Measurements from ENCODE around the gene ASPN. TPM values are rescaled to one million over a fixed set of nuclear protein-coding genes. Genes with fewer than 3 reads are reported as not detected.

The ASPN gene
- total RNA-seq: not detected

DNA sequence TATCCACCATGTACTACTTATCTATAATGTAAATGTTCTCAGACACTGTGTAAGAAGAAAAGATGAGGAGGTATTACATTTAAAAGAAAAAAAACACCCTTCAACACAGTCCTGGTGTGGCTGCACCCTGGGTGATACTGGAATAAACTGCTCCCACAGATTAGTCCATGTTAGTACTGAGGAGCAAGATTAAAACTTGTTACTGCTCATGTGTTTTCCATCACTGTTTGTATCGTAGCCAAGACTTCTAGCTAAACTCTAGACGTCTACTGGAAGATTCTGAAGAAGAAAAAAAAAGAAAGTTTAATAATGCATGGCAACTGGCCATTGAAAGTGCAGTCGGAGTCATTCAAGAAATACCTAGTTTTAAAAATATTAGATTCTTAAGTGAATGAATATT is at the start of gene ASPN:
ASPN (minus strand) TSS at position 178 of the 400 bp plus-strand sequence.
- DNase-seq (ENCODE audit: low spot score): no peak

GRCh38 chr9:92530893-92531292 is 48.6 kb upstream of the ASPN start:
- Mint-ChIP-seq H3K27ac (no peak overlapping the region), H3K27me3 (no peaks in the 10 kb centered on the region), H3K36me3 (peaks cover 5% of the 10 kb centered on the region), H3K4me3 (no peak overlapping the region), H3K9me3 (no peaks in the 10 kb centered on the region), H3K4me1 (ENCODE audit: low read depth in 2 of 2) (peaks cover 0 to 4% of the 10 kb centered on the region in 2 donors)
- DNase-seq (ENCODE audit: low spot score) (no peak), ATAC-seq (no peak)

More for the DNA sequence above, at the start of gene ASPN:
- Mint-ChIP-seq H3K27ac (peak within 1 kb of the TSS in 1 of 2 donors; percentile 43), H3K4me3 (peak within 1 kb of the TSS; percentile 13), H3K4me1 (ENCODE audit: low read depth in 2 of 2) (peaks cover 4 to 7% of the 10 kb centered on the region in 2 donors), H3K9me3 (no peaks in the 10 kb centered on the region), H3K36me3 (no peaks in the 10 kb centered on the region), H3K27me3 (no peaks in the 10 kb centered on the region)
- no peak for ATAC-seq

DNA sequence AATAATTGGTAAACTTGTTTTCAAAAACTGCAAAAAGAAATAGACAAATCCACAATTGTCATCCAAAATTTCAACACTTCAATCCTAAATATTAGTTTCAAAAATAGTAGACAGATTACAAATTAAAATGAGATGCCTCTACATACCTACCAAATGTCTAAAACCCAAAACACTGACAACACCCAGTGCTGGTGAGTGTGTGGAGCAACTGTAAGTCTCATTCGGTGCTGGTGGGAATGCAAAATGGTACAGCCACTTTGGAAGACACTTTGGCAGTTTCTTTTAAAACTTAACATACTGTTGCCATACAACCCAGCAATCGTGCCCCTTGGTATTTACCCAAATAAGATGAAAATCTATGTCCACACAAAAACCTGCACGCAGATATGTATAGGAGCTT is 46.8 kb upstream of the ASPN start:
- Mint-ChIP-seq H3K36me3 (peaks cover 5% of the 10 kb centered on the region), H3K9me3 (no peaks in the 10 kb centered on the region), H3K27me3 (no peaks in the 10 kb centered on the region), H3K4me1 (ENCODE audit: low read depth in 2 of 2) (peaks cover 0 to 3% of the 10 kb centered on the region in 2 donors), H3K4me3 (no peak overlapping the region), H3K27ac (no peak overlapping the region)
- ATAC-seq (no peak), DNase-seq (ENCODE audit: low spot score) (no peak)

DNA sequence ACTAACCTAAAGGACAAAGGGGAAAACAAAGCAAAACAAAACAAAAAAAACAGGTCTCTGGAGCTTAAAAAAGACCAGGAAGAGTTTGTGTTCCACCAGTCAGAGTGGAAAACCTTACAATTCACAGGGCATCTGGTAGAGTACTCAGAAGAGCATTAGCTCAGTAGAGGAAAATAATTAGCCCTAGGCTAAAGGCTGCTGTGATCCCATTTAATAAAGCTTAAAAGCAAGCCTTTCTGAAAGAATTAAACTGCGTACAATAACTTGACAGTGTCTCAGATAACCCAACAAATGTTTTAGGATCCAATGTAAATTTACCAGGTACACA is 46.2 kb upstream of the ASPN start:
- Mint-ChIP-seq H3K4me3 (no peak overlapping the region), H3K9me3 (no peaks in the 10 kb centered on the region), H3K27me3 (no peaks in the 10 kb centered on the region), H3K4me1 (ENCODE audit: low read depth in 2 of 2) (no peaks in the 10 kb centered on the region), H3K27ac (no peak overlapping the region), H3K36me3 (peaks cover 4% of the 10 kb centered on the region)
- ATAC-seq (no peak), DNase-seq (ENCODE audit: low spot score) (no peak)

DNA sequence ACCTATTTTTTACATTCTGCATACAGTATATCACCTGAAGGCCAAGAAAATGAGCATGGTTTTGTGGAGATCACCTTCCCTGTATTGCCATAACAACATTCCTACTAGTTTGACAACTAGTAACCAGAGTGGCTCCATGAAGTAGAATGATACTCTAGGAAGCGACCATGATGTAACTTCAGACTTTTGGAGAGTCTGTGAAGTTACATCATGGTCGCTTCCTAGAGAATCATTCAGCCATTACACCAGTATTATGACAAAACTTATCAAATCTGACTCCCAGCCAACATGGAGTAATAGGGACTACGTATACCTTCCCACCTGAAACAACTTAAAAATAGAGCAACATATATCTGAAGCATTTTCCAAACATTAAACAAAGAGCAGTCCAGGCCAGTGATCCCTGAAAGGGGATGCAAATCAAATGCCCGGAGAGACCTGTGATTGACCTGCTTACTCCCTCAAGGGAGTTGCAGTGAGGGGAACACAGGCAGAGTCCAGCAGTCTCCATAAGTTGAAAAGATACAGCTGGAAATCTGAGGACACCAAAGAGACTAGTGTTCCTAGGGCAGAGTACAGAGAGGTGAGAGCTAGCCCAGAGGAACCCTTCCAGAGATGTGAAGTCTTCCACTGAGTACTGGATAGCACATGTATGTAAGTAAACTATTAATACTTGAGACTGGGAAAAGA is 45.7 kb upstream of the ASPN start:
- Mint-ChIP-seq H3K9me3 (no peaks in the 10 kb centered on the region), H3K4me3 (no peak overlapping the region), H3K36me3 (no peaks in the 10 kb centered on the region), H3K27ac (no peak overlapping the region), H3K4me1 (ENCODE audit: low read depth in 2 of 2) (no peaks in the 10 kb centered on the region), H3K27me3 (no peaks in the 10 kb centered on the region)
- ATAC-seq (peak in 1 of 2 donors; percentile 48), DNase-seq (ENCODE audit: low spot score) (no peak)

DNA sequence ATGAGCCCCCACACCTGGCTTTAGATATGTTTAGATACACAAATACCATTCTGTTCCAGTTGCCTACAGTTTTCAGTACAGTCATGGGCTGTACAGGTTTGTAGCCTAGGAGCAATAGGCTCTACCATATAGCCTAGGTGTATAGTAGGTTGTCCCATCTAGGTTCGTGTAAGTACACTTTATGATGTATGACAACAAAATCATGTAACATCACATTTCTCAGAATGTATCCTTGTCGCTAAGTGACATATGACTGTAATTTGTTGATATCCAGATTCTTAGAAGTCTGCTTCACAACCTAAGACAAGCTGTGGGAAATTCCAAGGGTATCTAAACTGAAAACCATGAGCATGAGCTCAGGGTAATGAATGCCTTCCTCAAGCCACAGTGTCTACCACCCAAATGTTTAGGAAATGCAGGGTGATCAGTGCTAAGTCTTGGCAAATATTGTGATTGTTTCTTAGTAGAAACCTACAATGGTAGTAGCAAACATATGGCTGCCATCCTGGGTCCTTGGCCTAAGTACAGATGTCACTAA is 45.1 kb upstream of the ASPN start:
- Mint-ChIP-seq H3K27ac (no peak overlapping the region), H3K27me3 (no peaks in the 10 kb centered on the region), H3K4me3 (no peak overlapping the region), H3K36me3 (no peaks in the 10 kb centered on the region), H3K4me1 (ENCODE audit: low read depth in 2 of 2) (no peaks in the 10 kb centered on the region), H3K9me3 (no peaks in the 10 kb centered on the region)
- DNase-seq (ENCODE audit: low spot score): no peak
- peak in 1 of 2 donors; percentile 57 for ATAC-seq

DNA sequence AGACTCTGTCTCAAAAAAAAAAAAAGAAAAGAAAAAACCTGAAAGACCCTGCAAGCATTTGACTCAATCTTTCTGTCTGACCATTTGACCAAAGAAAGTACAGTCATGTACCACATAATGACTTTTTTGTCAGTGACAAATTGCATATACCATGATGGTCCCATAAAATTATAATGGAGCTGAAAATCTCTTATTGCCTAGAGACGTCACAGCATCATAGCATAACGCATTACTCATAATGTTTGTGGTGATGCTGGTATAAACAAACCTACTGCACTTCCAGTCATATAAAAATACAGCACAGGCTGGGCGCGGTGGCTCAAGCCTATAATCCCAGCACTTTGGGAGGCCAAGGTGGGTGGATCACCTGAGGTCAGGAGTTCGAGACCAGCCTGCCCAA is 43.0 kb upstream of the ASPN start:
- H3K27me3 Mint-ChIP-seq: no peaks in the 10 kb centered on the region
- no peaks in the 10 kb centered on the region for H3K36me3 Mint-ChIP-seq
- H3K4me1 Mint-ChIP-seq (ENCODE audit: low read depth in 2 of 2): no peaks in the 10 kb centered on the region
- no peak overlapping the region for H3K27ac Mint-ChIP-seq
- H3K4me3 Mint-ChIP-seq: no peak overlapping the region
- H3K9me3 Mint-ChIP-seq: no peaks in the 10 kb centered on the region
- DNase-seq (ENCODE audit: low spot score) (no peak), ATAC-seq (no peak)

GRCh38 chr9:92524881-92525280 is 42.6 kb upstream of the ASPN start:
- H3K27ac Mint-ChIP-seq: no peak overlapping the region
- H3K27me3 Mint-ChIP-seq: no peaks in the 10 kb centered on the region
- no peaks in the 10 kb centered on the region for H3K4me1 Mint-ChIP-seq (ENCODE audit: low read depth in 2 of 2)
- no peaks in the 10 kb centered on the region for H3K36me3 Mint-ChIP-seq
- H3K9me3 Mint-ChIP-seq: no peaks in the 10 kb centered on the region
- no peak overlapping the region for H3K4me3 Mint-ChIP-seq
- DNase-seq (ENCODE audit: low spot score) (no peak), ATAC-seq (no peak)

DNA sequence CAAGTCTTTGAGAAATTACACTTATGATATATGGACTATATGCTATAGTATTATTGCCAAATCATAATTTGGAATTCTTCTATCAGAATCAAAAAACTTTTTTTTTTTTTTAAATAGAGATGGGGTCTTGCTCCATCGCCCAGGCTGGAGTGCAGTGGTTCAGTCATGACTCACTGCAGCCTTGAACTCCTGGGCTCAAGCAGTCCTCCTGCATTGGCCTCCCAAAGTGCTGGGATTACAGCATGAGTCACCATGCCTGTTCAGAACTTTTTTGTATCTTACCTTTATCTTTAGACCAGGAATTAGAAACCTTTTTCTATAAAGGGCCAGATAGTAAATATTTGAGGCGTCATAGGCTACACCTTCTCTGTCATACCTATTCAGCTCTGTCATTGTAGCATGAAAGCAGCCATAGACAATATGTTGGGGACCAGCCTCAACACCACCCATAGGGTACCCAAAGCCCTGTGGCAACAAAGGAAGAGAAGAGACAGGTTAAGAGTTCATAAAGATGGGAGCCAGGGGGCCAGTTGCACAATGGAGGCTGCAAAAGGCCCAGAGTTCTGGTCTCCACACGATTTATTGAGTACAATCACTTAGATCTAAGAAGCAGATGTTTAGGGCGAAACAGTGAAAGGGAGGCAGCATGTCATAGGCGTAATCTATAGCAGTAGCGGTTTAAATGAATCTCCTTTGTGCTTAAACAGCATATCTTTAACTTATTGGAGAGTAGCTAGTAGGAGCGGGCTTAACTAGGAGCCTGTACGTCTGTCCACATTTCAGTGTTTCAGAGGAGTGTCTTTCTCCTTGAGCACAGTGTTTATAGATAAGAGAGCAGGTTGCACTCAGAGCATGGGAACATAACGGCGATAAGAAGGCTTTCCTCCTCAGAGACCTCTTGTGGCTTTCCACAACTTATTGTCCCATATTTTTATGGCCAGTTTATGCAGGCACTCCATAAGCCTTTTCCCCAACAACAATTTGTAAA is 41.0 kb upstream of the ASPN start:
- no peaks in the 10 kb centered on the region for H3K4me1 Mint-ChIP-seq (ENCODE audit: low read depth in 2 of 2)
- DNase-seq (ENCODE audit: low spot score): no peak
- H3K4me3 Mint-ChIP-seq: no peak overlapping the region
- ATAC-seq: no peak
- H3K36me3 Mint-ChIP-seq: no peaks in the 10 kb centered on the region
- no peaks in the 10 kb centered on the region for H3K27me3 Mint-ChIP-seq
- no peaks in the 10 kb centered on the region for H3K9me3 Mint-ChIP-seq
- H3K27ac Mint-ChIP-seq: no peak overlapping the region

DNA sequence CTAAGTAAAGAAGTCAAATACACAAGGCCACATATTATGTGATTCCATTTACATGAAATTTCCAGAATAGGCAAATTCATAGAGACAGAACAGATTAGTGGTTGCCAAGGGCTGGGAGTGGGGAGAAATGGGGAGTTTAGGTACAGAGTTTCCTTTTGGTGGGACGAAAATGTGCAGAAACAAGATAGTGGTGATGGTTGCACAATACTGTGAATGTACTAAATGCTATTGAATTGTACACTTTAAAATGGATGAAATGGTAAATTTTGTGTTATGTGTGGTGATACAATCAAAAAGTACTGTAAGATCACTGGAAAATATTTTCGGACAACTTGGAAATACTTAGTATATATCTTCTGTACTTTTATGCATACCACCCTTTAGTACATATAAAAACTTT is 38.5 kb upstream of the ASPN start:
- no peaks in the 10 kb centered on the region for H3K27me3 Mint-ChIP-seq
- no peaks in the 10 kb centered on the region for H3K36me3 Mint-ChIP-seq
- ATAC-seq (no peak), DNase-seq (ENCODE audit: low spot score) (no peak)
- H3K9me3 Mint-ChIP-seq: no peaks in the 10 kb centered on the region
- H3K4me3 Mint-ChIP-seq: no peak overlapping the region
- H3K27ac Mint-ChIP-seq: no peak overlapping the region
- H3K4me1 Mint-ChIP-seq (ENCODE audit: low read depth in 2 of 2): no peaks in the 10 kb centered on the region

- no peaks in the 10 kb centered on the region for H3K4me1 Mint-ChIP-seq (ENCODE audit: low read depth in 2 of 2)
- no peaks in the 10 kb centered on the region for H3K27me3 Mint-ChIP-seq
- no peaks in the 10 kb centered on the region for H3K36me3 Mint-ChIP-seq
- no peak overlapping the region for H3K27ac Mint-ChIP-seq
- no peak for ATAC-seq
- DNase-seq (ENCODE audit: low spot score): no peak
- H3K4me3 Mint-ChIP-seq: no peak overlapping the region
- H3K9me3 Mint-ChIP-seq: no peaks in the 10 kb centered on the region
Observed at GRCh38 chr9:92518199-92518598, 35.9 kb upstream of the ASPN start.

- no peak for DNase-seq (ENCODE audit: low spot score)
- H3K4me1 Mint-ChIP-seq (ENCODE audit: low read depth in 2 of 2): no peaks in the 10 kb centered on the region
- no peak for ATAC-seq
- no peaks in the 10 kb centered on the region for H3K36me3 Mint-ChIP-seq
- H3K4me3 Mint-ChIP-seq: no peak overlapping the region
- H3K27ac Mint-ChIP-seq: no peak overlapping the region
- no peaks in the 10 kb centered on the region for H3K9me3 Mint-ChIP-seq
- no peaks in the 10 kb centered on the region for H3K27me3 Mint-ChIP-seq
Observed at GRCh38 chr9:92517046-92517445, 34.7 kb upstream of the ASPN start.

DNA sequence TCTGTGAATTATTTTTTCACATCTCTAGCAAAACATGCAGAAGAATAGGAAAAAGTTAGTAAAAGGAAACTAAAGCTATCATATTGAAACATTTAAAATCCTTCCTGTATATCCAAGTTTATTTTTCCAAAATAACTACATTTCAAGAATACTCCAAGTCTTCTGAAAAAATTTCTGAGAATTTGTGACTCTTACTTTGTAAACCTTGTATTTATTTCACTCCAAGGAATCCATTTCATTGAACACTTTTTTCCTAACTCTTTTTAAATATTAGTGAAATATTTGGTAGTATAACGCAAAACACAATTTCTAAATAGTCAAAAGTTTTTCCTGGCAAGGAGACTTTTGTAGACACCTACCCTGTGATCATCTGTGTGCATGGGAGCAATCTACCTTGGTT is 34.2 kb upstream of the ASPN start:
- ATAC-seq (no peak), DNase-seq (ENCODE audit: low spot score) (no peak)
- H3K9me3 Mint-ChIP-seq: no peaks in the 10 kb centered on the region
- H3K4me1 Mint-ChIP-seq (ENCODE audit: low read depth in 2 of 2): no peaks in the 10 kb centered on the region
- H3K4me3 Mint-ChIP-seq: no peak overlapping the region
- no peaks in the 10 kb centered on the region for H3K36me3 Mint-ChIP-seq
- no peaks in the 10 kb centered on the region for H3K27me3 Mint-ChIP-seq
- H3K27ac Mint-ChIP-seq: no peak overlapping the region

DNA sequence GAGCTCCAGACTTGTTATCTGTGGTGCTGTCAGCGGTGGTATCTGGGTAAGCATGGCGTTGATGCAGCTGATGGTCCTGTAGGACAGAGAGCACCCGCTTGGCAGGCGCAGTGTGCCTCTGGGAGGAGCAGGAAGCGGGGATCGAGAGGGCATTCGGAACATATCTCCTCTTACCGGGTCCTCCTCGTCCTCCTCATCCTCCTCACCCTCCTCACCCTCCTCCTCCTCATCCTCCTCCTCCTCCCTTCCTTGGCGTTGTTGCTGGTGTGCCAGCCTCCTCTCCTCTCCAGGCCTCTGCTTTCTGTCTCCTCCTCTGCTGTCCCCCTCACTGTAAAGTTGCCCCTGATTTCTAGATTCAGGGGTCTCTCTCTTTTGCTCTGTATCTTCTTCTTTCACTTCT is 32.3 kb upstream of the ASPN start:
- DNase-seq (ENCODE audit: low spot score) (no peak), ATAC-seq (no peak)
- no peak overlapping the region for H3K27ac Mint-ChIP-seq
- no peaks in the 10 kb centered on the region for H3K9me3 Mint-ChIP-seq
- no peaks in the 10 kb centered on the region for H3K4me1 Mint-ChIP-seq (ENCODE audit: low read depth in 2 of 2)
- H3K36me3 Mint-ChIP-seq: no peaks in the 10 kb centered on the region
- H3K4me3 Mint-ChIP-seq: no peak overlapping the region
- H3K27me3 Mint-ChIP-seq: no peaks in the 10 kb centered on the region
